Measurements from ENCODE around the gene TAF4.
"Not testable (repeated sequence)": the region's sequence is repeated elsewhere in the genome, so short reads cannot be mapped to it uniquely, and the experiment has no call there.

DNA sequence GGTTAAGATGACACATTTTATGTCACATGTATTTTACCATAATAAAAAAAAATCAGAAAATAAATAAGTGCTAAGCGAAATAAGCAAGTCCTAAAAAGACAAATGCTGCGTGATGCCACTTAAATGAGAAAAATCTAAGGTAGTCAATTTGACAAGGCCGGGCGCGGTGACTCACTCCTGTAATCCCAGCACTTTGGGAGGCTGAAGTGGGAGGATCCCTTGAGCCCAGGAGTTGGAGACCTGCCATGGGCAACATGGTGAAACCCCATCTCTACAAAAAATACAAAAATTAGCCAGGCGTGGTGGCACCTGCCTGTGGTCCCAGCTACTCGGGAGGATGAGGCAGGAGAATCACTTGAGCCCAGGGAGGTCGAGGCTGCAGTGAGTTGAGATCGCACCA is 18.5 kb upstream of the TAF4 start:
- not testable (repeated sequence) for TF ChIP-seq CTCF (conservative IDR thresholded peaks at IDR 0.05); ZFX (IDR thresholded peaks at IDR 0.05)

Data from C4-2B (cell line).